Endothelial cell of umbilical vein (primary cell): Measurements from ENCODE around the gene CFAP70. TPM values are rescaled to one million over a fixed set of nuclear protein-coding genes. Genes with fewer than 3 reads are reported as not detected.

ENCODE experiments used
- BruUV-seq: library from RNA; stranded (reverse); fragments of 400-500 nt; replicated peaks from 2 replicates; lab custom pipeline; 2021; lab: Mats Ljungman, UMichigan
- CTCF ChIA-PET: fragments of 300-600, 350-600 bp; sonication (Branson Sonifier 250); formaldehyde crosslinking; loops from one replicate; lab custom pipeline; 2021; ENCODE audit warnings: antibody characterized with exemption, inconsistent platforms; lab: Charles Lee
- POLR2A ChIA-PET: fragments of 300-600, 350-600 bp; sonication (Branson Sonifier 250); formaldehyde crosslinking; loops from one replicate; lab custom pipeline; 2021; ENCODE audit warnings: antibody characterized with exemption, inconsistent platforms; lab: Charles Lee
- DNase-seq: peaks from one replicate; pipeline ENCODE4 v3.0.0-alpha.2; 2011; ENCODE audit warnings: low read depth, low spot score
- FAIRE-seq: peaks from 2 replicates; lab custom pipeline; 2011; peaks lifted over from hg19 to GRCh38; lab: Jason Lieb, UNC
- H2AFZ ChIP-seq: 2 replicates; pipeline ENCODE4 v1.6.0; 2012; ENCODE audit warnings: low read depth, low read length, control low read depth, inconsistent platforms
- H3K27ac ChIP-seq: 2 replicates; pipeline ENCODE4 v1.5.1; 2011; ENCODE audit warnings: low read depth, mild to moderate bottlenecking, control low read depth, low read length, moderate library complexity; ENCODE audit not compliant: insufficient read depth
- H3K27me3 ChIP-seq, 2 experiments: 2 replicates each; pipeline versions ENCODE4 v1.6.0 to v1.6.1; 2011; ENCODE audit warnings: low read length in 2 of 2, mixed read lengths in 1 of 2; ENCODE audit not compliant: control insufficient read depth in 2 of 2, insufficient read depth in 2 of 2
- H3K36me3 ChIP-seq, 2 experiments: 2 replicates in 1 of 2; 3 replicates in 1 of 2; pipeline ENCODE4 v1.5.1; 2011; ENCODE audit warnings: low read length in 2 of 2, mild to moderate bottlenecking in 1 of 2, moderate library complexity in 1 of 2; ENCODE audit not compliant: control insufficient read depth in 2 of 2, insufficient read depth in 2 of 2; ENCODE audit errors: extremely low read depth in 1 of 2
- H3K4me1 ChIP-seq: 3 replicates; pipeline ENCODE4 v1.5.1; 2011; ENCODE audit warnings: mild to moderate bottlenecking, low read length; ENCODE audit not compliant: control insufficient read depth, insufficient read depth; ENCODE audit errors: extremely low read depth
- H3K4me2 ChIP-seq: 2 replicates; pipeline ENCODE4 v1.6.1; 2011; ENCODE audit warnings: low read length, control low read depth, mixed read lengths; ENCODE audit not compliant: insufficient read depth
- H3K4me3 ChIP-seq, 3 experiments: fragments of 200-600 bp in 1 of 3; sonication (generic), shearing (Covaris generic) in 1 of 3; replicated peaks in 1 of 3; 2 replicates each; pipeline ENCODE4 v1.5.1; 2011 to 2016; ENCODE audit warnings: control low read depth in 3 of 3, low read length in 3 of 3, mild to moderate bottlenecking in 2 of 3, inconsistent platforms in 1 of 3, low read depth in 1 of 3, moderate library complexity in 1 of 3; ENCODE audit not compliant: insufficient read depth in 1 of 3
- H3K79me2 ChIP-seq: 2 replicates; pipeline ENCODE4 v1.6.0; 2012; ENCODE audit warnings: low read length, inconsistent platforms; ENCODE audit not compliant: control insufficient read depth, insufficient read depth
- H3K9ac ChIP-seq: replicated peaks from 2 replicates; pipeline ENCODE3; 2011; ENCODE audit warnings: low read length, control low read depth; ENCODE audit not compliant: insufficient read depth; ENCODE audit errors: extremely low read depth
- H3K9me1 ChIP-seq: replicated peaks from 3 replicates; pipeline ENCODE4 v1.6.0; 2011; ENCODE audit warnings: mild to moderate bottlenecking, low read length; ENCODE audit not compliant: control insufficient read depth, insufficient read depth; ENCODE audit errors: extremely low read depth
- H3K9me3 ChIP-seq: replicated peaks from 2 replicates; pipeline ENCODE4 v1.5.1; 2012; ENCODE audit warnings: low read length, inconsistent platforms; ENCODE audit not compliant: control insufficient read depth, insufficient read depth
- H4K20me1 ChIP-seq: replicated peaks from 2 replicates; pipeline ENCODE3; 2011; ENCODE audit warnings: mild to moderate bottlenecking, low read length; ENCODE audit not compliant: control insufficient read depth, insufficient read depth; ENCODE audit errors: extremely low read depth
- EZH2 ChIP-seq: IDR thresholded peaks from 2 replicates; pipeline ENCODE4 v1.6.1; 2012; ENCODE audit warnings: borderline replicate concordance, low read depth, mild to moderate bottlenecking, moderate library complexity, low read length, inconsistent platforms; ENCODE audit not compliant: severe bottlenecking
- FOS ChIP-seq: IDR thresholded peaks from 2 replicates; pipeline ENCODE4 v1.6.1; 2011; ENCODE audit warnings: mild to moderate bottlenecking, low read length, moderate library complexity, borderline replicate concordance; ENCODE audit not compliant: insufficient read depth
- GATA2 ChIP-seq: IDR thresholded peaks from 2 replicates; pipeline ENCODE4 v1.7.0; 2011; ENCODE audit warnings: low read depth, mild to moderate bottlenecking, moderate library complexity, mixed read lengths, low read length; ENCODE audit not compliant: insufficient read length, insufficient read depth
- JUN ChIP-seq: IDR thresholded peaks from 2 replicates; pipeline ENCODE4 v1.6.1; 2011; ENCODE audit warnings: borderline replicate concordance, low read depth; ENCODE audit not compliant: insufficient read length, insufficient read depth
- MYC ChIP-seq: IDR thresholded peaks from one replicate; pipeline ENCODE4 v1.6.1; 2011; ENCODE audit warnings: mild to moderate bottlenecking, low read depth, low read length
- POLR2A ChIP-seq: IDR thresholded peaks from 2 replicates; pipeline ENCODE4 v1.6.1; 2012; ENCODE audit warnings: low read depth, mild to moderate bottlenecking, control low read depth, low read length
- POLR2AphosphoS5 ChIP-seq: IDR thresholded peaks from 2 replicates; pipeline ENCODE4 v1.6.1; 2012; ENCODE audit warnings: low read depth, mild to moderate bottlenecking, control low read depth, low read length, moderate library complexity; ENCODE audit not compliant: insufficient read depth
- dilution Hi-C: fragments of 300-500 bp; cut with MboI; formaldehyde crosslinking; loops from one replicate; pipeline ENCODE4 v1.15.0; 2019; ENCODE audit warnings: low sequenced_read_pairs; ENCODE audit not compliant: extremely low pct_ligation_motif_present
- intact Hi-C: fragments of 100-400 bp; cut with micrococcal nuclease; formaldehyde crosslinking; loops from one replicate; pipeline ENCODE4 v1.10.0; 2022
- polyA plus RNA-seq, 4 experiments: library from polyadenylated mRNA; depleted of rRNA in 3 of 4; stranded (reverse) in 3 of 4; unstranded in 1 of 4; fragments of >200 nt; gene quantifications; 2 replicates each; pipeline versions ENCODE4 v1.2.1 to v1.2.3, GENCODE V29; 2011 to 2012; ENCODE audit warnings: missing spikeins in 1 of 4
- total RNA-seq: library from RNA; stranded (reverse); gene quantifications from 2 replicates; pipeline ENCODE4 v1.2.3, GENCODE V29; 2021
- TF ChIP-seq, protein P1 (sequence below): IDR thresholded peaks from 2 replicates; pipeline ENCODE4 v1.6.1; 2011; ENCODE audit not compliant: insufficient read depth, insufficient read length
- TF ChIP-seq, protein P2 (sequence below), 2 donors: IDR thresholded peaks; 1 replicate in 1 of 2; 2 replicates in 1 of 2; pipeline ENCODE4 v1.5.1; 2011; ENCODE audit warnings: low read length in 2 of 2, mild to moderate bottlenecking in 2 of 2, moderate library complexity in 2 of 2, control low read depth in 1 of 2, inconsistent platforms in 1 of 2, low read depth in 1 of 2; ENCODE audit not compliant: insufficient read depth in 1 of 2; ENCODE audit errors: extremely low read depth in 1 of 2

Gene CFAP70
- total and polyA plus RNA-seq, 2 donors (not counting 3 experiments of a cell fraction or from before 2014, with no cell fraction given), result 0.19 to 0.27 TPM

DNA sequence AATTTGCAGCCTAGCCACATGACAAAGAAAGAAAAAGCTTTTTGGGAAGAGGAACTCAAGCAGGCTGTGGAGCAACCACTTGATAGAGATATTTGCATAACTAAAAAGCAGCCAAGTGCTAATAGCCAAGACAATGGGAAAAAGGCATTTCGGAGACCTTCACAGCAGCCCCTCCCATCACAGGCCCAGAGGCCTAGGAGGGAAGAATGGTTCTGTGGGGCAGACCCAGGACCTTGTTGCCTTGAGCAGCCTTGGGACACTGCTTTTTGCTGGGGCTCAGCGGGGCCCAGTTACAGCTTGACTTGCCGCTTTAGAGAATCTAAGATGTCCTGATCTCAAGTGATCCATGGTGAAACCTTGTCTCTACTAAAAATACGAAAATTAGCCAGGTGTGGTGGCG lies 152.3 kb downstream of the CFAP70 start:
- Histone ChIP-seq H3K4me3 (no peak overlapping the region), H2AFZ (no peak overlapping the region), H3K27me3 (no peaks in the 10 kb centered on the region), H3K9ac (no peak overlapping the region), H3K36me3 (peaks cover 0 to 2% of the 10 kb centered on the region in 2 experiments), H3K79me2 (no peaks in the 10 kb centered on the region), H3K4me1 (no peaks in the 10 kb centered on the region), H3K4me2 (no peak overlapping the region), H3K9me1 (no peaks in the 10 kb centered on the region), H3K27ac (no peak overlapping the region), H3K9me3 (no peaks in the 10 kb centered on the region), H4K20me1 (no peaks in the 10 kb centered on the region)
- TF ChIP-seq, protein P1, sequence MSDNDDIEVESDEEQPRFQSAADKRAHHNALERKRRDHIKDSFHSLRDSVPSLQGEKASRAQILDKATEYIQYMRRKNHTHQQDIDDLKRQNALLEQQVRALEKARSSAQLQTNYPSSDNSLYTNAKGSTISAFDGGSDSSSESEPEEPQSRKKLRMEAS, result no peak
- TF ChIP-seq JUN (no peak), EZH2 (no peak), GATA2 (no peak), POLR2A (no peak), POLR2AphosphoS5 (no peak), MYC (no peak), FOS (no peak)
- TF ChIP-seq, protein P2, sequence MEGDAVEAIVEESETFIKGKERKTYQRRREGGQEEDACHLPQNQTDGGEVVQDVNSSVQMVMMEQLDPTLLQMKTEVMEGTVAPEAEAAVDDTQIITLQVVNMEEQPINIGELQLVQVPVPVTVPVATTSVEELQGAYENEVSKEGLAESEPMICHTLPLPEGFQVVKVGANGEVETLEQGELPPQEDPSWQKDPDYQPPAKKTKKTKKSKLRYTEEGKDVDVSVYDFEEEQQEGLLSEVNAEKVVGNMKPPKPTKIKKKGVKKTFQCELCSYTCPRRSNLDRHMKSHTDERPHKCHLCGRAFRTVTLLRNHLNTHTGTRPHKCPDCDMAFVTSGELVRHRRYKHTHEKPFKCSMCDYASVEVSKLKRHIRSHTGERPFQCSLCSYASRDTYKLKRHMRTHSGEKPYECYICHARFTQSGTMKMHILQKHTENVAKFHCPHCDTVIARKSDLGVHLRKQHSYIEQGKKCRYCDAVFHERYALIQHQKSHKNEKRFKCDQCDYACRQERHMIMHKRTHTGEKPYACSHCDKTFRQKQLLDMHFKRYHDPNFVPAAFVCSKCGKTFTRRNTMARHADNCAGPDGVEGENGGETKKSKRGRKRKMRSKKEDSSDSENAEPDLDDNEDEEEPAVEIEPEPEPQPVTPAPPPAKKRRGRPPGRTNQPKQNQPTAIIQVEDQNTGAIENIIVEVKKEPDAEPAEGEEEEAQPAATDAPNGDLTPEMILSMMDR (IDR thresholded peaks at IDR 0.05; ENCODE audit: extremely low read depth in 1 of 2, insufficient read depth in 1 of 2, low read depth in 1 of 2, low read length in 2 of 2), result no peak
- FAIRE-seq (no peak), DNase-seq (no peak)
- ChIA-PET POLR2A (no interaction called here), CTCF (interaction anchor here (2.0 kb wide), 1 partner anchor 13 kb away, joined by 6 read pairs; no protein-coding TSS in a partner anchor)
- BruUV-seq, result no TSS peak
- intact Hi-C loops (no loop called here), dilution Hi-C loops (no loop called here)
